Measurements from ENCODE around the gene SPACDR.

DNA sequence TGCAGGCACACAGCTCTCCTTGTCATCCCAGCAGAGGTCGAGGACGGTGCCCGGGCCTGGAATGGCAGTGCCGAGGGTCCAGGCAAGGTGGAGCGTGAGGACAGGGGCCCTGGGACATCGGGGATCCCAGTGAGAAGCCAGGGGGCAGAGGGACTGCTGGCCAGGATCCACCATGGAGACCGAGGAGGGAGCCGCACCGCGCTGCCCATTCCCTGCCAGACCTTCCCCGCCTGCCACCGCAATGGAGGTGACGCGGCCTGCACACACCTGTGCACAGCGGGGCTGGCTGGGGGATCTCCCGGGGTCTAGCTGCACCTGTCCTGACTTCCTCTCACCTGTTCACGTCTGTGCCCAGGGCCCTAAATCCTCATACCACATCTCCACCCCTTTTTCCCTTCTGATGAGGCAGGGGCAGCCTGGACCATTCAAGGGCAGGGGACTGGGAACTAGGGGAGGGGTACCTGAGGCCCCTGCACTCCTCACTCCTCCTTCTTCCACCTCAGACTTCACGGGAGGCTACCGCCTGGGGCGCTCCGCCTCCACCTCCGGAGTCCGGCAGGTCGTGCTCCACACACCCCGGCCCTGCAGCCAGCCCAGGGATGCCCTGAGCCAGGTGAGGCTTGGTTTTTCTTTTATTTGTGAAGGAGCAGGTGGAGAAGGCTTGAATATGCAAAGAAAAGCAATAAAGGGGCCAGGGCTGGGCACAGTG lies 26.6 kb upstream of the SPACDR start:
- TF ChIP-seq, protein P1, sequence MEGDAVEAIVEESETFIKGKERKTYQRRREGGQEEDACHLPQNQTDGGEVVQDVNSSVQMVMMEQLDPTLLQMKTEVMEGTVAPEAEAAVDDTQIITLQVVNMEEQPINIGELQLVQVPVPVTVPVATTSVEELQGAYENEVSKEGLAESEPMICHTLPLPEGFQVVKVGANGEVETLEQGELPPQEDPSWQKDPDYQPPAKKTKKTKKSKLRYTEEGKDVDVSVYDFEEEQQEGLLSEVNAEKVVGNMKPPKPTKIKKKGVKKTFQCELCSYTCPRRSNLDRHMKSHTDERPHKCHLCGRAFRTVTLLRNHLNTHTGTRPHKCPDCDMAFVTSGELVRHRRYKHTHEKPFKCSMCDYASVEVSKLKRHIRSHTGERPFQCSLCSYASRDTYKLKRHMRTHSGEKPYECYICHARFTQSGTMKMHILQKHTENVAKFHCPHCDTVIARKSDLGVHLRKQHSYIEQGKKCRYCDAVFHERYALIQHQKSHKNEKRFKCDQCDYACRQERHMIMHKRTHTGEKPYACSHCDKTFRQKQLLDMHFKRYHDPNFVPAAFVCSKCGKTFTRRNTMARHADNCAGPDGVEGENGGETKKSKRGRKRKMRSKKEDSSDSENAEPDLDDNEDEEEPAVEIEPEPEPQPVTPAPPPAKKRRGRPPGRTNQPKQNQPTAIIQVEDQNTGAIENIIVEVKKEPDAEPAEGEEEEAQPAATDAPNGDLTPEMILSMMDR (IDR thresholded peaks at IDR 0.05), result no peak
- TF ChIP-seq EZH2 (IDR thresholded peaks at IDR 0.05) (no peak), EZH2phosphoT487 (IDR thresholded peaks at IDR 0.05) (no peak)

Data from neural progenitor cell (in vitro differentiated cells).